PC-3 (cell line): Measurements from ENCODE around the gene HTRA2. TPM values are rescaled to one million over a fixed set of nuclear protein-coding genes. Genes with fewer than 3 reads are reported as not detected.
A peak's percentile ranks its signal among the peaks of the same experiment; 100 is the strongest.

Source experiments
- ATAC-seq: fragments of 200-7000 bp; cut with Tn5 transposase; 2 replicates; pipeline ENCODE4 v1.9.1; 2020; ENCODE audit warnings: mild to moderate bottlenecking, moderate library complexity
- BruUV-seq: library from RNA; stranded (reverse); fragments of 400-500 nt; replicated peaks from 2 replicates; lab custom pipeline; 2021; lab: Mats Ljungman, UMichigan
- CTCF ChIA-PET: fragments of 300-600 bp; sonication (Branson Sonifier 250); formaldehyde crosslinking; loops from one replicate; lab custom pipeline; 2022; ENCODE audit warnings: antibody characterized with exemption; lab: Charles Lee
- POLR2A ChIA-PET: fragments of 300-600 bp; sonication (Branson Sonifier 250); formaldehyde crosslinking; loops from one replicate; lab custom pipeline; 2022; ENCODE audit warnings: antibody characterized with exemption; ENCODE audit not compliant: unreplicated experiment; lab: Charles Lee
- DNase-seq: peaks from one replicate; pipeline ENCODE4 v3.0.0-alpha.2; 2015
- H2AFZ ChIP-seq: fragments of 300-600 bp; sonication (generic); 2 replicates; pipeline ENCODE4 v1.6.0; 2016; ENCODE audit warnings: antibody characterized with exemption, low read length
- H3F3A ChIP-seq: fragments of 300-600 bp; sonication (generic); one replicate; pipeline ENCODE4 v1.6.0; 2017; ENCODE audit warnings: antibody characterized with exemption, low read length, control low read depth, mild to moderate bottlenecking; ENCODE audit not compliant: unreplicated experiment
- H3K27ac ChIP-seq: fragments of 300-600 bp; sonication (generic); 2 replicates; pipeline ENCODE4 v1.5.1; 2016; ENCODE audit warnings: mild to moderate bottlenecking, low read length
- H3K27me3 ChIP-seq: fragments of 300-600 bp; sonication (generic); 2 replicates; pipeline ENCODE4 v1.6.1; 2016; ENCODE audit warnings: low read length, mixed read lengths
- H3K36me3 ChIP-seq: fragments of 300-600 bp; sonication (generic); 2 replicates; pipeline ENCODE4 v1.6.1; 2016; ENCODE audit warnings: low read depth, mixed run types, low read length, mixed read lengths
- H3K4me1 ChIP-seq: fragments of 300-600 bp; sonication (generic); 2 replicates; pipeline ENCODE4 v1.5.1; 2016; ENCODE audit warnings: low read length; ENCODE audit not compliant: insufficient read depth
- H3K4me2 ChIP-seq: fragments of 300-600 bp; sonication (generic); 2 replicates; pipeline ENCODE4 v1.6.0; 2016; ENCODE audit warnings: low read length
- H3K4me3 ChIP-seq: fragments of 300-600 bp; sonication (generic); 2 replicates; pipeline ENCODE4 v1.5.1; 2016; ENCODE audit warnings: mild to moderate bottlenecking, low read length, mixed read lengths
- H3K79me2 ChIP-seq: fragments of 300-600 bp; sonication (generic); 2 replicates; pipeline ENCODE4 v1.6.1; 2017; ENCODE audit warnings: low read length, mixed read lengths
- H3K9ac ChIP-seq: fragments of 300-600 bp; sonication (generic); 2 replicates; pipeline ENCODE4 v1.6.0; 2016; ENCODE audit warnings: mild to moderate bottlenecking, low read length
- H3K9me2 ChIP-seq: fragments of 300-600 bp; sonication (generic); replicated peaks from 2 replicates; pipeline ENCODE4 v1.6.1; 2016; ENCODE audit warnings: mixed run types, low read length, mixed read lengths
- H3K9me3 ChIP-seq: fragments of 300-600 bp; sonication (generic); 2 replicates; pipeline ENCODE4 v1.6.1; 2016; ENCODE audit warnings: low read length, mixed read lengths
- H4K20me1 ChIP-seq: fragments of 300-600 bp; sonication (generic); 2 replicates; pipeline ENCODE4 v1.6.1; 2016; ENCODE audit warnings: low read length, mixed read lengths
- CTCF ChIP-seq: fragments of 300-600 bp; sonication (generic); conservative IDR thresholded peaks from 2 replicates; pipeline ENCODE4 v1.5.1; 2017; ENCODE audit warnings: antibody characterized with exemption, low read depth, mild to moderate bottlenecking, low read length
- EZH2 ChIP-seq: fragments of 300-600 bp; sonication (generic); IDR thresholded peaks from one replicate; pipeline ENCODE4 v1.6.1; 2017; ENCODE audit warnings: antibody characterized with exemption, mild to moderate bottlenecking, low read length; ENCODE audit not compliant: unreplicated experiment
- EZH2phosphoT487 ChIP-seq: fragments of 300-600 bp; sonication (generic); IDR thresholded peaks from 2 replicates; pipeline ENCODE4 v1.6.1; 2018; ENCODE audit warnings: mild to moderate bottlenecking, antibody characterized with exemption, low read length, borderline replicate concordance
- intact Hi-C: fragments of 100-400 bp; cut with micrococcal nuclease; formaldehyde crosslinking; loops from 2 replicates; pipeline ENCODE4 v1.9.0; 2023
- total RNA-seq: library from RNA; depleted of rRNA; stranded (reverse); fragments of >200 nt; gene quantifications from 2 replicates; pipeline ENCODE4 v1.2.3, GENCODE V29; 2014

The HTRA2 gene
- total RNA-seq, 1 experiment from 2014 or later, result 71.8 TPM

GRCh38 chr2:74552914-74553811, 23.4 kb downstream of the HTRA2 start:
- no peak overlapping the region for H3K9ac ChIP-seq
- H3K4me3 ChIP-seq, result no peak overlapping the region; the same call in 1 of the 2 replicates

GRCh38 chr2:74553892-74554819, 24.4 kb downstream of the HTRA2 start, which contains the start of the genes DOK1 and LOXL3:
Gene DOK1 (plus strand): TSS chr2:74554720. CDS start chr2:74554755, 35 bp downstream.
Gene LOXL3 (minus strand): TSS chr2:74553942. CDS start chr2:74552634, 1,308 bp downstream.
- H3K36me3 ChIP-seq, result no peaks in the 10 kb centered on the region
- no peaks in the 10 kb centered on the region for H3K9me3 ChIP-seq
- intact Hi-C loops, result no loop called here
- ATAC-seq (peak; percentile 43), DNase-seq (peak; percentile 36)
- H3K4me1 ChIP-seq, result peaks cover 7% of the 10 kb centered on the region; the same call in 1 of the 2 replicates
- no peaks in the 10 kb centered on the region for H4K20me1 ChIP-seq
- peak within 1 kb of the TSS; percentile 62 for H3K4me3 ChIP-seq
- peaks cover 10% of the 10 kb centered on the region for H3K79me2 ChIP-seq
- ChIA-PET POLR2A (no interaction called here), CTCF (no interaction called here)
- peak within 1 kb of the TSS; percentile 78 for H3K4me2 ChIP-seq
- peak within 1 kb of the TSS; percentile 75 for H2AFZ ChIP-seq
- no peak within 1 kb of the TSS for H3K9ac ChIP-seq
- H3K9me2 ChIP-seq, result no peaks in the 10 kb centered on the region
- TF ChIP-seq EZH2phosphoT487 (no peak), EZH2 (no peak), CTCF (no peak)
- no peaks in the 10 kb centered on the region for H3F3A ChIP-seq
- no TSS peak for BruUV-seq
- no peak within 1 kb of the TSS for H3K27ac ChIP-seq
- no peaks in the 10 kb centered on the region for H3K27me3 ChIP-seq

More at GRCh38 chr2:74552914-74553811, 23.4 kb downstream of the HTRA2 start:
- intact Hi-C loops, result no loop called here
- ChIA-PET POLR2A (no interaction called here), CTCF (no interaction called here)
- no peaks in the 10 kb centered on the region for H3K36me3 ChIP-seq
- no peaks in the 10 kb centered on the region for H3K9me2 ChIP-seq
- H3K4me1 ChIP-seq, result peaks cover 12% of the 10 kb centered on the region; the same call in 1 of the 2 replicates
- H4K20me1 ChIP-seq, result no peaks in the 10 kb centered on the region
- H3K27me3 ChIP-seq, result no peaks in the 10 kb centered on the region
- DNase-seq, result no peak
- H3K79me2 ChIP-seq, result peaks cover 10% of the 10 kb centered on the region
- H3F3A ChIP-seq, result no peaks in the 10 kb centered on the region
- no peaks in the 10 kb centered on the region for H3K9me3 ChIP-seq
- H3K27ac ChIP-seq, result no peak overlapping the region
- H2AFZ ChIP-seq, result no peak overlapping the region
- TF ChIP-seq EZH2phosphoT487 (no peak), EZH2 (no peak), CTCF (no peak)
- H3K4me2 ChIP-seq, result peak overlapping the region; percentile 78; the same call in 1 of the 2 replicates
- BruUV-seq, result no TSS peak
- no peak for ATAC-seq
